ENCODE results near the gene RUBCNL. TPM values are rescaled to one million over a fixed set of nuclear protein-coding genes. Genes with fewer than 3 reads are reported as not detected.

The RUBCNL gene
- total and polyA plus RNA-seq, 4 donors: 1.6 to 11.5 (median 5.5) TPM

GRCh38 chr13:46382224-46382623 lies 4.8 kb downstream of the RUBCNL start:
- Histone ChIP-seq H3K4me1 (ENCODE audit: control insufficient read depth in 5 of 5, insufficient read depth in 5 of 5, low read length in 5 of 5) (peaks cover 0 to under 1% (median 0%) of the 10 kb centered on the region in 5 donors), H3K4me3 (no peak overlapping the region), H3K9me3 (ENCODE audit: control insufficient read depth in 4 of 4, insufficient read depth in 3 of 4, low read length in 3 of 4) (no peaks in the 10 kb centered on the region), H3K27me3 (ENCODE audit: control insufficient read depth in 3 of 3, insufficient read depth in 3 of 3, low read length in 2 of 3) (peaks cover 5 to 35% (median 23%) of the 10 kb centered on the region in 3 donors), H3K27ac (ENCODE audit: low read depth in 1 of 2, low read length in 1 of 2) (peak overlapping the region in 1 of 2 donors; percentile 31), H3K36me3 (ENCODE audit: control insufficient read depth in 4 of 4, insufficient read depth in 4 of 4, low read length in 4 of 4) (no peaks in the 10 kb centered on the region), H3K9ac (ENCODE audit: insufficient read depth in 1 of 2, low read length in 2 of 2) (no peak overlapping the region)
- ATAC-seq (ENCODE audit: insufficient read depth, low FRiP score): no peak
- WGBS, 2 donors: 71 to 74% methylated on average over 3 of the region's 3 CpGs
- TF ChIP-seq CTCF (IDR thresholded peaks at IDR 0.05; ENCODE audit: control extremely low read depth, extremely low read depth): no peak
- DNase-seq: no peak

DNA sequence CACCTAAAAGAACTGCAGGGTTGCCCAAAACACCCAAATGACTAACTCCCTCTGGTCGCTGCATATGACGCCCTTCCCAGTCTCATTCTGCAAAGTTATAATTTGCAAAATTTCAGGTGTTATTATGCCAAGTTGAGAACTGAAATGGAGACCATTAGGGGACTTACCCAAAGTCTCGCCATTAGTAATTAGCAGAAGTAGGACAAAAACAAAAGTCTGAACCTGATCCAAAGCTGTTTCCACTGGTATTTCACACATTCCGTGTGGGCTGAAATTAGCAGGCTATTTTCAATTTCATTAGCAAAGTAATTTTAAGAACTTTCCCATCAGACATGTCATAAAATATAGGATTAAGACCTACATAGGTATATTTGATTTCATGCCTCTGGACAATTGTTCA lies 6.8 kb downstream of the RUBCNL start:
- no peak overlapping the region for H3K4me3 ChIP-seq
- WGBS, 2 donors: 88 to 91% methylated on average over 4 of the region's 4 CpGs
- H3K27ac ChIP-seq (ENCODE audit: low read depth in 1 of 2, low read length in 1 of 2): no peak overlapping the region
- ATAC-seq (ENCODE audit: insufficient read depth, low FRiP score): no peak
- no peak for DNase-seq
- H3K27me3 ChIP-seq (ENCODE audit: control insufficient read depth in 3 of 3, insufficient read depth in 3 of 3, low read length in 2 of 3): peaks cover 0 to 18% (median 10%) of the 10 kb centered on the region in 3 donors
- H3K4me1 ChIP-seq (ENCODE audit: control insufficient read depth in 5 of 5, insufficient read depth in 5 of 5, low read length in 5 of 5): no peaks in the 10 kb centered on the region
- H3K9me3 ChIP-seq (ENCODE audit: control insufficient read depth in 4 of 4, insufficient read depth in 3 of 4, low read length in 3 of 4): no peaks in the 10 kb centered on the region
- H3K36me3 ChIP-seq (ENCODE audit: control insufficient read depth in 4 of 4, insufficient read depth in 4 of 4, low read length in 4 of 4): no peaks in the 10 kb centered on the region
- H3K9ac ChIP-seq (ENCODE audit: insufficient read depth in 1 of 2, low read length in 2 of 2): no peak overlapping the region
- no peak for TF ChIP-seq CTCF (IDR thresholded peaks at IDR 0.05; ENCODE audit: control extremely low read depth, extremely low read depth)

- Histone ChIP-seq H3K4me3 (no peak overlapping the region), H3K9me3 (ENCODE audit: control insufficient read depth in 4 of 4, insufficient read depth in 3 of 4, low read length in 3 of 4) (no peaks in the 10 kb centered on the region), H3K36me3 (ENCODE audit: control insufficient read depth in 4 of 4, insufficient read depth in 4 of 4, low read length in 4 of 4) (no peaks in the 10 kb centered on the region), H3K27ac (ENCODE audit: low read depth in 1 of 2, low read length in 1 of 2) (no peak overlapping the region), H3K9ac (ENCODE audit: insufficient read depth in 1 of 2, low read length in 2 of 2) (no peak overlapping the region), H3K27me3 (ENCODE audit: control insufficient read depth in 3 of 3, insufficient read depth in 3 of 3, low read length in 2 of 3) (peaks cover 0 to 12% (median 5%) of the 10 kb centered on the region in 3 donors), H3K4me1 (ENCODE audit: control insufficient read depth in 5 of 5, insufficient read depth in 5 of 5, low read length in 5 of 5) (no peaks in the 10 kb centered on the region)
- 54 to 64% methylated on average over 2 of the region's 2 CpGs for WGBS, 2 donors
- no peak for ATAC-seq (ENCODE audit: insufficient read depth, low FRiP score)
- TF ChIP-seq CTCF (IDR thresholded peaks at IDR 0.05; ENCODE audit: control extremely low read depth, extremely low read depth): no peak
- no peak for DNase-seq
These were observed 7.4 kb downstream of the RUBCNL start for GRCh38 chr13:46379611-46380010.

DNA sequence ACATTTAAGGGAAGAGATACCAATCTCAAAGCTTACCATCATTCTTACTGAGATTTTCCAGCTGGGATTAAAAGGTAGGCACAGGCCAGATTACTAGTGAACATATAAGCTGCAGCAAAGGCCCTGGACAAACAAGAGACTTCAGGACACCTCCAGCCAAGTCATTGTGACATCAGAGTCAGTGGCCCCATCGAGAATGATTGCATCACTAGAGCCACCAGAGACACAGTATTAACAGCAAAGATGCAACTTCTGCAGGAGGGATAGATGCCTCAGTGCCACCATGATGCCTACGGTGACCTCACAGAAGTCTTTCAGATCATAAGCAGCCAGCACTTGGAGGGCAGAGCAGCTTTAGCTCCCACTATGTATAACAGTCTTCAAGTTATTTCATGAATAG lies 8.6 kb downstream of the RUBCNL start:
- no peak for ATAC-seq (ENCODE audit: insufficient read depth, low FRiP score)
- Histone ChIP-seq H3K27me3 (ENCODE audit: control insufficient read depth in 3 of 3, insufficient read depth in 3 of 3, low read length in 2 of 3) (peaks cover 0 to 3% (median 0%) of the 10 kb centered on the region in 3 donors), H3K9ac (ENCODE audit: insufficient read depth in 1 of 2, low read length in 2 of 2) (no peak overlapping the region), H3K36me3 (ENCODE audit: control insufficient read depth in 4 of 4, insufficient read depth in 4 of 4, low read length in 4 of 4) (no peaks in the 10 kb centered on the region), H3K4me3 (no peak overlapping the region), H3K9me3 (ENCODE audit: control insufficient read depth in 4 of 4, insufficient read depth in 3 of 4, low read length in 3 of 4) (no peaks in the 10 kb centered on the region), H3K27ac (ENCODE audit: low read depth in 1 of 2, low read length in 1 of 2) (no peak overlapping the region), H3K4me1 (ENCODE audit: control insufficient read depth in 5 of 5, insufficient read depth in 5 of 5, low read length in 5 of 5) (no peaks in the 10 kb centered on the region)
- no peak for TF ChIP-seq CTCF (IDR thresholded peaks at IDR 0.05; ENCODE audit: control extremely low read depth, extremely low read depth)
- DNase-seq: no peak
- WGBS, 2 donors: 41 to 78% methylated on average over 2 of the region's 2 CpGs

All from lung (tissue), 12 donors.